GM12873 (cell line): Measurements from ENCODE around the gene NYNRIN.

Experiments used
- CTCF ChIP-seq: IDR thresholded peaks from 2 replicates; pipeline ENCODE4 v1.5.1; 2012; ENCODE audit warnings: low read depth, mild to moderate bottlenecking, moderate library complexity, low read length, control low read depth; ENCODE audit not compliant: insufficient read depth; ENCODE audit errors: missing control alignments

Gene NYNRIN

GRCh38 chr14:24439257-24439656 lies 40.5 kb downstream of the NYNRIN start:
- TF ChIP-seq CTCF: no peak

GRCh38 chr14:24439830-24440605 lies 41.2 kb downstream of the NYNRIN start:
- no peak for TF ChIP-seq CTCF

- no peak for TF ChIP-seq CTCF
Measured at GRCh38 chr14:24440606-24441399, 42.0 kb downstream of the NYNRIN start.

GRCh38 chr14:24441485-24441884 lies 42.7 kb downstream of the NYNRIN start:
- no peak for TF ChIP-seq CTCF

GRCh38 chr14:24441904-24442239 lies 43.1 kb downstream of the NYNRIN start:
- no peak for TF ChIP-seq CTCF

GRCh38 chr14:24442240-24443052 lies 43.6 kb downstream of the NYNRIN start, which contains the start of gene SDR39U1:
TSS of gene SDR39U1 (minus strand) at chr14:24442776. CDS start at chr14:24442769, 7 bp downstream.
- no peak for TF ChIP-seq CTCF
